HFF-Myc (cell line): Measurements from ENCODE around the gene RUNDC3A.
A peak's percentile ranks its signal among the peaks of the same experiment; 100 is the strongest.

ENCODE experiments used
- DNase-seq: peaks from one replicate; pipeline ENCODE4 v3.0.0-alpha.2; 2011; ENCODE audit warnings: low read depth; ENCODE audit errors: extremely low read depth
- H3K4me3 ChIP-seq: replicated peaks from 2 replicates; pipeline ENCODE4 v1.5.1; 2011; ENCODE audit warnings: low read depth, mild to moderate bottlenecking, control low read depth, low read length
- CTCF ChIP-seq: IDR thresholded peaks from 2 replicates; pipeline ENCODE4 v1.5.1; 2012; ENCODE audit warnings: mild to moderate bottlenecking, low read depth, low read length, control low read depth; ENCODE audit errors: missing control alignments

The RUNDC3A gene

GRCh38 chr17:44353672-44354331, 45.4 kb downstream of the RUNDC3A start:
- H3K4me3 ChIP-seq: no peak overlapping the region
- no peak for DNase-seq
- TF ChIP-seq CTCF: no peak

GRCh38 chr17:44354582-44355561, 46.5 kb downstream of the RUNDC3A start:
- DNase-seq: no peak
- H3K4me3 ChIP-seq: no peak overlapping the region
- TF ChIP-seq CTCF: peak; percentile 18

GRCh38 chr17:44355642-44356099, 47.3 kb downstream of the RUNDC3A start:
- no peak overlapping the region for H3K4me3 ChIP-seq
- no peak for DNase-seq
- no peak for TF ChIP-seq CTCF

- no peak overlapping the region for H3K4me3 ChIP-seq
- no peak for TF ChIP-seq CTCF
- DNase-seq: no peak
Measured at GRCh38 chr17:44356241-44356640, 47.8 kb downstream of the RUNDC3A start.

- TF ChIP-seq CTCF: no peak
- H3K4me3 ChIP-seq: no peak overlapping the region
- DNase-seq: no peak
Measured at GRCh38 chr17:44358066-44358465, 49.7 kb downstream of the RUNDC3A start.

GRCh38 chr17:44359006-44359405, 50.6 kb downstream of the RUNDC3A start:
- TF ChIP-seq CTCF: no peak
- H3K4me3 ChIP-seq: no peak overlapping the region
- DNase-seq: no peak
